T-helper 17 cell (primary cell): ENCODE measurements around the gene NRAP. TPM values are rescaled to one million over a fixed set of nuclear protein-coding genes. Genes with fewer than 3 reads are reported as not detected.
A peak's percentile ranks its signal among the peaks of the same experiment; 100 is the strongest.

Experiments used
- ATAC-seq: fragments of 150-1000 bp; cut with Tn5 transposase; 2 replicates; pipeline ENCODE4 v1.10.0; 2021; ENCODE audit warnings: mild to moderate bottlenecking, moderate library complexity
- DNase-seq, 3 donors: peaks; one replicate each; pipeline versions ENCODE4 v3.0.0 to v3.0.0-alpha.2; 2020 to 2021
- H3K9me3 ChIP-seq: one replicate; pipeline ENCODE4 v1.7.0; 2013; ENCODE audit warnings: low read length, mild to moderate bottlenecking; ENCODE audit not compliant: control insufficient read depth, poor library complexity, severe bottlenecking
- H3K27ac Mint-ChIP-seq: one replicate; pipeline ENCODE4 v1.8.0; 2022; ENCODE audit warnings: mild to moderate bottlenecking, moderate library complexity, mixed read lengths
- H3K27me3 Mint-ChIP-seq: one replicate; pipeline ENCODE4 v1.8.0; 2022; ENCODE audit warnings: mixed read lengths
- H3K36me3 Mint-ChIP-seq: one replicate; pipeline ENCODE4 v1.8.0; 2022; ENCODE audit warnings: low read depth, mixed read lengths
- H3K4me1 Mint-ChIP-seq: one replicate; pipeline ENCODE4 v1.8.0; 2022; ENCODE audit warnings: mild to moderate bottlenecking, mixed read lengths
- H3K4me3 Mint-ChIP-seq: one replicate; pipeline ENCODE4 v1.8.0; 2022; ENCODE audit warnings: mild to moderate bottlenecking, moderate library complexity, mixed read lengths
- total RNA-seq, 4 donors: library from RNA in 2 of 4; stranded (reverse) in 2 of 4; gene quantifications; one replicate each; pipeline ENCODE4 v1.2.3 and lab custom pipeline; 2022 to 2026

NRAP gene
- total RNA-seq, result not detected
- 0 reads per million in 2 donors for total RNA-seq (lab: John Stamatoyannopoulos, UW)

GRCh38 chr10:113663908-113664307 lies at the start of gene NRAP:
Gene NRAP (minus strand): TSS chr10:113664041. CDS start chr10:113663882, 159 bp downstream.
- Mint-ChIP-seq H3K27me3 (peaks cover 32% of the 10 kb centered on the region), H3K4me1 (peaks cover 3% of the 10 kb centered on the region), H3K4me3 (no peak within 1 kb of the TSS), H3K27ac (no peak within 1 kb of the TSS), H3K36me3 (no peaks in the 10 kb centered on the region)
- DNase-seq (no peak), ATAC-seq (no peak)
- no peaks in the 10 kb centered on the region for H3K9me3 ChIP-seq

- no peak overlapping the region for H3K27ac Mint-ChIP-seq
Observed at GRCh38 chr10:113713640-113713982, 49.8 kb upstream of the NRAP start.

GRCh38 chr10:113712755-113713639 lies 49.2 kb upstream of the NRAP start:
- Mint-ChIP-seq H3K4me3 (no peak overlapping the region), H3K36me3 (peaks cover 5% of the 10 kb centered on the region), H3K27me3 (no peaks in the 10 kb centered on the region), H3K4me1 (peaks cover 16% of the 10 kb centered on the region), H3K27ac (no peak overlapping the region)
- no peak for DNase-seq
- no peaks in the 10 kb centered on the region for H3K9me3 ChIP-seq
- no peak for ATAC-seq

More at GRCh38 chr10:113713640-113713982, 49.8 kb upstream of the NRAP start:
- ATAC-seq (no peak), DNase-seq (no peak)
- Mint-ChIP-seq H3K4me3 (no peak overlapping the region), H3K27me3 (no peaks in the 10 kb centered on the region), H3K36me3 (peaks cover 5% of the 10 kb centered on the region), H3K4me1 (peaks cover 13% of the 10 kb centered on the region)
- H3K9me3 ChIP-seq, result no peaks in the 10 kb centered on the region

GRCh38 chr10:113712024-113712423 lies 48.2 kb upstream of the NRAP start:
- no peaks in the 10 kb centered on the region for H3K9me3 ChIP-seq
- Mint-ChIP-seq H3K4me3 (no peak overlapping the region), H3K27me3 (no peaks in the 10 kb centered on the region), H3K27ac (no peak overlapping the region), H3K4me1 (peaks cover 20% of the 10 kb centered on the region), H3K36me3 (peaks cover 5% of the 10 kb centered on the region)
- ATAC-seq (no peak), DNase-seq (no peak)

GRCh38 chr10:113711142-113711541 lies 47.3 kb upstream of the NRAP start:
- peak overlapping the region; percentile 63 for H3K27ac Mint-ChIP-seq
- ATAC-seq (no peak), DNase-seq (no peak)
- peaks cover 24% of the 10 kb centered on the region for H3K4me1 Mint-ChIP-seq
- H3K27me3 Mint-ChIP-seq, result no peaks in the 10 kb centered on the region
- H3K36me3 Mint-ChIP-seq, result peaks cover 5% of the 10 kb centered on the region
- H3K9me3 ChIP-seq, result no peaks in the 10 kb centered on the region
- H3K4me3 Mint-ChIP-seq, result no peak overlapping the region

- Mint-ChIP-seq H3K27me3 (no peaks in the 10 kb centered on the region), H3K27ac (peak overlapping the region; percentile 86), H3K4me3 (no peak overlapping the region), H3K36me3 (peaks cover 5% of the 10 kb centered on the region), H3K4me1 (peaks cover 29% of the 10 kb centered on the region)
- H3K9me3 ChIP-seq, result no peaks in the 10 kb centered on the region
- no peak for ATAC-seq
- DNase-seq, result no peak
Observed at GRCh38 chr10:113709221-113709838, 45.5 kb upstream of the NRAP start.

GRCh38 chr10:113708640-113709039 lies 44.8 kb upstream of the NRAP start:
- H3K4me3 Mint-ChIP-seq, result no peak overlapping the region
- no peaks in the 10 kb centered on the region for H3K9me3 ChIP-seq
- DNase-seq (no peak), ATAC-seq (no peak)
- H3K4me1 Mint-ChIP-seq, result peaks cover 29% of the 10 kb centered on the region
- no peaks in the 10 kb centered on the region for H3K27me3 Mint-ChIP-seq
- peak overlapping the region; percentile 86 for H3K27ac Mint-ChIP-seq
- peaks cover 5% of the 10 kb centered on the region for H3K36me3 Mint-ChIP-seq

- no peak for DNase-seq
- H3K36me3 Mint-ChIP-seq, result peaks cover 4% of the 10 kb centered on the region
- H3K4me3 Mint-ChIP-seq, result no peak overlapping the region
- peaks cover 29% of the 10 kb centered on the region for H3K4me1 Mint-ChIP-seq
- ATAC-seq, result no peak
- H3K27ac Mint-ChIP-seq, result peak overlapping the region; percentile 32
- no peaks in the 10 kb centered on the region for H3K9me3 ChIP-seq
- no peaks in the 10 kb centered on the region for H3K27me3 Mint-ChIP-seq
Observed at GRCh38 chr10:113706623-113707022, 42.8 kb upstream of the NRAP start.

- DNase-seq, result no peak
- no peaks in the 10 kb centered on the region for H3K9me3 ChIP-seq
- H3K36me3 Mint-ChIP-seq, result peaks cover 9% of the 10 kb centered on the region
- no peak overlapping the region for H3K27ac Mint-ChIP-seq
- H3K4me1 Mint-ChIP-seq, result peaks cover 29% of the 10 kb centered on the region
- H3K4me3 Mint-ChIP-seq, result no peak overlapping the region
- no peak for ATAC-seq
- H3K27me3 Mint-ChIP-seq, result no peaks in the 10 kb centered on the region
Observed at GRCh38 chr10:113705344-113705652, 41.5 kb upstream of the NRAP start.

GRCh38 chr10:113704637-113705343 lies 40.9 kb upstream of the NRAP start:
- no peak overlapping the region for H3K27ac Mint-ChIP-seq
- no peaks in the 10 kb centered on the region for H3K27me3 Mint-ChIP-seq
- no peaks in the 10 kb centered on the region for H3K9me3 ChIP-seq
- H3K36me3 Mint-ChIP-seq, result peaks cover 6% of the 10 kb centered on the region
- peaks cover 26% of the 10 kb centered on the region for H3K4me1 Mint-ChIP-seq
- no peak overlapping the region for H3K4me3 Mint-ChIP-seq
- peak; percentile 49 for ATAC-seq
- no peak for DNase-seq

GRCh38 chr10:113697595-113697994 lies 33.8 kb upstream of the NRAP start:
- no peak overlapping the region for H3K27ac Mint-ChIP-seq

GRCh38 chr10:113695691-113696090 lies 31.9 kb upstream of the NRAP start:
- no peak overlapping the region for H3K4me3 Mint-ChIP-seq
- no peak for ATAC-seq
- H3K27me3 Mint-ChIP-seq, result no peaks in the 10 kb centered on the region
- DNase-seq, result no peak
- H3K27ac Mint-ChIP-seq, result no peak overlapping the region
- H3K4me1 Mint-ChIP-seq, result peaks cover 2% of the 10 kb centered on the region
- no peaks in the 10 kb centered on the region for H3K9me3 ChIP-seq
- peaks cover 9% of the 10 kb centered on the region for H3K36me3 Mint-ChIP-seq

More at GRCh38 chr10:113697595-113697994, 33.8 kb upstream of the NRAP start:
- Mint-ChIP-seq H3K27me3 (no peaks in the 10 kb centered on the region), H3K4me3 (no peak overlapping the region), H3K4me1 (peaks cover 2% of the 10 kb centered on the region), H3K36me3 (peaks cover 11% of the 10 kb centered on the region)
- H3K9me3 ChIP-seq, result no peaks in the 10 kb centered on the region
- ATAC-seq (no peak), DNase-seq (no peak)

- Mint-ChIP-seq H3K4me1 (peaks cover 13% of the 10 kb centered on the region), H3K36me3 (peaks cover 6% of the 10 kb centered on the region), H3K27ac (no peak overlapping the region), H3K4me3 (no peak overlapping the region), H3K27me3 (no peaks in the 10 kb centered on the region)
- no peaks in the 10 kb centered on the region for H3K9me3 ChIP-seq
- DNase-seq, result no peak
- ATAC-seq, result no peak
Observed at GRCh38 chr10:113693348-113693747, 29.5 kb upstream of the NRAP start.
